Measurements from ENCODE around the gene CACHD1.

CACHD1 gene

DNA sequence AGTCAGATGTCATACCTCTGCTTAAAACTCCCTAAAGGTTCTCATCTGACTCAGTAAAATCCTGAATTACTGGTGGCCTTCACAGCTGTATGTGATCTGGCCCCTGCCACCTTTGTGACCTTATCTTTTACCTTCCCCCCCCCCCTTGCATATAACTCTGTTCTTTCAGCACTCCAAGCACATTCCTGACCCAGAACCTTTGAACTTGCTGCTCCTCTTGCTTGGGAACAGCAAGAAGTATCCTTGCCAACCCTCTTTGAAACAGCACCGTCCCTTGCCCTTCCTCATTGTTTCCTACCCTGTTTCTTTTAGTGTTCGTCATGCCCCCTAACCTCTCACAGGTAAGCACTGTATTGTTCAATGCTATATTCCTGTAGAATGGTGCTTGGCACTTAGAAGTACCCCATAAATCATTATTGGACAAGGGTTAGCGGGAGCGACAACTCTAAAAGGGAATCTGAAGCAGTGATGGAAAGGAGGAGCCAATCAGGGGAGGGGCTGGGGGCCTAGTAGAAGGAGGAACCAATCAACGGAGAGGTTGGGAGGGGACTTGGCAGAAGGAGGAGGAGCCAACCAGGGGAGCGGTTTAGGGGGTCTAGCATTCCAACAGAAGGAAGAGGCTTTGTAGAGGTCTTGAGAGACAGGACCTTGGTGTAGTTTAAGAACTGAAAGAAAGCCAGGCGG, 13.9 kb downstream of the CACHD1 start:
- Histone ChIP-seq H3K27me3 (ENCODE audit: insufficient read depth, low read length) (no peaks in the 10 kb centered on the region), H3K4me1 (ENCODE audit: insufficient read depth, low read length) (peaks cover 79% of the 10 kb centered on the region), H3K36me3 (ENCODE audit: insufficient read depth, low read length) (no peaks in the 10 kb centered on the region), H3K9ac (ENCODE audit: low read depth, low read length) (no peak overlapping the region), H3K27ac (ENCODE audit: low read depth, low read length) (no peak overlapping the region), H3K4me3 (ENCODE audit: low read length) (no peak overlapping the region), H3K9me3 (ENCODE audit: insufficient read depth, low read depth, low read length) (no peaks in the 10 kb centered on the region)
- 90% methylated on average over 7 of the region's 7 CpGs for WGBS

DNA sequence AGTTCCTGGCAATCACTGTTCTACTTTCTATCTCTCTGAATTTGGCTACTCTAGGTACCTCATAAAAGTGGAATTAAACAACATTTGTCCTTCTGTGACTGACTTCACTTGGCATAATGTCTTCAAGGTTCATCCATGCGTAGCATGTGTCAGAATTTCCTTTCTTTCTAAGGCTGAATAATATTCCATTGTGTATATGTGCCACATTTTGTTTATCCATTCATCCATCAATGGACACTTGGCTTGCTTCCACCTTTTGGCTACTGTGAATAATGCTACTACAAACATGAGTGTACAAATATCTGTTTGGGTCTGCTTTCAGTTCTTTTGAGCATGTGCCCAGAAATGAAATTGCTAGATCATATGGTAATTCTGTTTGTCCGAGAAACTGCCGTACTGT, 14.7 kb downstream of the CACHD1 start:
- peaks cover 79% of the 10 kb centered on the region for H3K4me1 ChIP-seq (ENCODE audit: insufficient read depth, low read length)
- no peak overlapping the region for H3K27ac ChIP-seq (ENCODE audit: low read depth, low read length)
- no peaks in the 10 kb centered on the region for H3K9me3 ChIP-seq (ENCODE audit: insufficient read depth, low read depth, low read length)
- WGBS: 95% methylated on average over 3 of the region's 3 CpGs
- no peaks in the 10 kb centered on the region for H3K27me3 ChIP-seq (ENCODE audit: insufficient read depth, low read length)
- no peak overlapping the region for H3K9ac ChIP-seq (ENCODE audit: low read depth, low read length)
- H3K36me3 ChIP-seq (ENCODE audit: insufficient read depth, low read length): no peaks in the 10 kb centered on the region
- no peak overlapping the region for H3K4me3 ChIP-seq (ENCODE audit: low read length)

DNA sequence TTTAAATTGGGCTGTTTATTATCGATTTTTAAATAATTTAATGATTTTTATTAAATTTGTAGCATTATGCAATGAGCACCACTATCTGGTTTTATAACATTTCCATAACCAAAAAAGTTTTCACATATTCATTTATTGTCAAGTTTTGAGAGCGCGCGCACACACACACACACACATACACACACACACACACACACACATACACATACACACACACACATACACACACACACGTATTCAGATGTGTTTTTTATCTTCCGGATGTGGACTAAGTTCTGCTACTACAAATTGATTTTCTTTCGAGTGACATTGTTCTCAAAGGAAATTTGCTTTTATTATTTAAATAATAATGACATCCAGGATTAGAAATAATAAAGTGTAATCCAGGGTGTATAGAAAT, 16.3 kb downstream of the CACHD1 start:
- Histone ChIP-seq H3K9ac (ENCODE audit: low read depth, low read length) (no peak overlapping the region), H3K27ac (ENCODE audit: low read depth, low read length) (no peak overlapping the region), H3K36me3 (ENCODE audit: insufficient read depth, low read length) (no peaks in the 10 kb centered on the region), H3K4me1 (ENCODE audit: insufficient read depth, low read length) (peaks cover 74% of the 10 kb centered on the region), H3K27me3 (ENCODE audit: insufficient read depth, low read length) (no peaks in the 10 kb centered on the region), H3K9me3 (ENCODE audit: insufficient read depth, low read depth, low read length) (no peaks in the 10 kb centered on the region), H3K4me3 (ENCODE audit: low read length) (no peak overlapping the region)
- 79% methylated on average over 5 of the region's 7 CpGs for WGBS

DNA sequence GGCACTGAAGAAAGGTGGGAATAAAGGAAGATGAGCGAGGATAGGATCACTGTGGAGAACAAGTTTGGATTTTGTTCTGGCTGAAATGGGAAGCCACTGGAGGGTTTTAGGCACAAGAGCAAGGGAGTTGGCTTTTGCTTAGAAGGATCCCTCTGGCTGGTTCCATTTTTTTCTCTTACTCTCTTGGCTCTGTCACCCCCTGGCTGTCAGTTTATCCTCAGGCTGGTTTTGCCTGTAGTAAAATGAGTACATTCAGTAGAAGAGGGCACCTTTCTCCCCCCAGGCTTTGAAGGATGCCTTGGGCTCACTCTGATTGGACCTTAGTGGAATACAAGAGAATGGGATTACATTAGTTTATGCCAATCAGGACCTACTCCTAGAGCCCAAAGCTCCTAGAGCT, 17.1 kb downstream of the CACHD1 start:
- 88% methylated on average over 1 of the region's 1 CpG for WGBS
- no peak overlapping the region for H3K27ac ChIP-seq (ENCODE audit: low read depth, low read length)
- no peaks in the 10 kb centered on the region for H3K36me3 ChIP-seq (ENCODE audit: insufficient read depth, low read length)
- peaks cover 66% of the 10 kb centered on the region for H3K4me1 ChIP-seq (ENCODE audit: insufficient read depth, low read length)
- H3K4me3 ChIP-seq (ENCODE audit: low read length): no peak overlapping the region
- no peaks in the 10 kb centered on the region for H3K9me3 ChIP-seq (ENCODE audit: insufficient read depth, low read depth, low read length)
- H3K27me3 ChIP-seq (ENCODE audit: insufficient read depth, low read length): no peaks in the 10 kb centered on the region
- H3K9ac ChIP-seq (ENCODE audit: low read depth, low read length): no peak overlapping the region

DNA sequence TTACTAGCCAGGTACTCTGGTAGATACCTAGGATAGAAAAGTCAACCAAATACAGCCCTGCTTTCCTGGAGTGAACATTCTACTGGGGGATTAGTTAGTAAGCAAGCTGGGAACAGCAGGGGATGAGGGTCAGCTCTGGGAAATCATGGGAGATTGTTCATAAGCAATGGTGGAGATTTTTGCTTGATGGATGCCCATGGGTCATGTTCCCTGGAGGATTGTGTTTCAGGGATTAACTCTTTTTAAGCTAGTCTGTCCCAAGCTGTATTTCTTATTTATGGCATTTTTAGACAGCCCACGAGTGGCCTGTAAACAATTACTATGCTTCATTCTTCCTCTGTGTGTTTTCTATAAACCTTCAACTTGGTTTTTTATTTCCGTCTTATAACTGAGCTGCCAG, 18.9 kb downstream of the CACHD1 start:
- Histone ChIP-seq H3K36me3 (ENCODE audit: insufficient read depth, low read length) (no peaks in the 10 kb centered on the region), H3K4me1 (ENCODE audit: insufficient read depth, low read length) (peaks cover 67% of the 10 kb centered on the region), H3K4me3 (ENCODE audit: low read length) (no peak overlapping the region), H3K27ac (ENCODE audit: low read depth, low read length) (peak overlapping the region; percentile 42; the same call in 1 of the 2 replicates), H3K9ac (ENCODE audit: low read depth, low read length) (no peak overlapping the region), H3K9me3 (ENCODE audit: insufficient read depth, low read depth, low read length) (no peaks in the 10 kb centered on the region), H3K27me3 (ENCODE audit: insufficient read depth, low read length) (no peaks in the 10 kb centered on the region)
- 82% methylated on average over 2 of the region's 2 CpGs for WGBS

- no peaks in the 10 kb centered on the region for H3K9me3 ChIP-seq (ENCODE audit: insufficient read depth, low read depth, low read length)
- no peaks in the 10 kb centered on the region for H3K36me3 ChIP-seq (ENCODE audit: insufficient read depth, low read length)
- H3K27me3 ChIP-seq (ENCODE audit: insufficient read depth, low read length): no peaks in the 10 kb centered on the region
- H3K9ac ChIP-seq (ENCODE audit: low read depth, low read length): no peak overlapping the region
- peaks cover 69% of the 10 kb centered on the region for H3K4me1 ChIP-seq (ENCODE audit: insufficient read depth, low read length)
- H3K27ac ChIP-seq (ENCODE audit: low read depth, low read length): no peak overlapping the region
- no peak overlapping the region for H3K4me3 ChIP-seq (ENCODE audit: low read length)
Measured at GRCh38 chr1:64489707-64490106, 19.8 kb downstream of the CACHD1 start.

- no peak overlapping the region for H3K9ac ChIP-seq (ENCODE audit: low read depth, low read length)
- 85% methylated on average over 3 of the region's 3 CpGs for WGBS
- H3K4me1 ChIP-seq (ENCODE audit: insufficient read depth, low read length): peaks cover 75% of the 10 kb centered on the region
- H3K9me3 ChIP-seq (ENCODE audit: insufficient read depth, low read depth, low read length): no peaks in the 10 kb centered on the region
- no peak overlapping the region for H3K4me3 ChIP-seq (ENCODE audit: low read length)
- no peak overlapping the region for H3K27ac ChIP-seq (ENCODE audit: low read depth, low read length)
- no peaks in the 10 kb centered on the region; the same call in 1 of the 2 replicates for H3K27me3 ChIP-seq (ENCODE audit: insufficient read depth, low read length)
- no peaks in the 10 kb centered on the region for H3K36me3 ChIP-seq (ENCODE audit: insufficient read depth, low read length)
Measured at GRCh38 chr1:64490213-64490818, 20.4 kb downstream of the CACHD1 start.

DNA sequence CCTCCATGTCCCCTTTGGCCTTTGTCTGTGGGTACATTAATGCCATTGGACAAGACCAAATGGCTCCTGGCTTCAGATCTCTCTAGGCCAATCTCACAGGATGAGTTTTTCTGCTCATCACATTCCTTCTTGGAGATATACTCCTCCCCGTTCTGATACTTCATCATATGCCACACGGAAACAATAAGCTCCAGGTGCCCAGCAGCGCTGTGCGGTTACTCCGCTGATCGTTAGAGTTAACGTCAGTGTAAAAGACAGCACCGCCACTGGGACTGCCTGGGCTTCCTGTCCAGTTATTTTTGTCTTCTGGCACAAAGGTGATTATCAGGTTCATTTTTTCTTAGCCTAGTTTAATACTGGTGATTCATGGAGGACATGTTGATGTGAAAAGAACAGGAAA, 22.5 kb downstream of the CACHD1 start:
- Histone ChIP-seq H3K9ac (ENCODE audit: low read depth, low read length) (no peak overlapping the region), H3K27ac (ENCODE audit: low read depth, low read length) (peak overlapping the region; percentile 95), H3K4me1 (ENCODE audit: insufficient read depth, low read length) (peaks cover 83% of the 10 kb centered on the region), H3K9me3 (ENCODE audit: insufficient read depth, low read depth, low read length) (no peaks in the 10 kb centered on the region), H3K36me3 (ENCODE audit: insufficient read depth, low read length) (no peaks in the 10 kb centered on the region), H3K27me3 (ENCODE audit: insufficient read depth, low read length) (no peaks in the 10 kb centered on the region; the same call in 1 of the 2 replicates), H3K4me3 (ENCODE audit: low read length) (no peak overlapping the region)
- WGBS: 93% methylated on average over 8 of the region's 8 CpGs

DNA sequence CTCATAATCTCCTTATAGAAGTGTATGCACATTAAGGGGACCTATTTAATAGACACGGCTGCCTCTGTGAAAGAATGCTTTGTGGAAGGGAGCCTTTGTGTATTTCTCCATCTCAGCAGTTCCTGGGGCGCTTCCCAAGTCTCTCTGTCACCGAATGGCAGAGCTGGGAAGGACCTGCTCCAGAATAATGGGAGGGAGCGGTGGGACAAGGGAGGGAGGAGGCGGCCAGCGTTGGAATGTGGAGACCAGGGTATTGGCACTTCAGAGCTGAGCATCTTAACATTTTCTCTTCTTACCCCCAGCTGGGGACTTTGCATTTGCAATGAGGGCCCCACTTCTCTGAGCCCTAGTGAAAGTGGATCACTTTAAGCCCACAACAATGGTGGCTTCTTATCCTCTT, 23.9 kb downstream of the CACHD1 start:
- Histone ChIP-seq H3K27ac (ENCODE audit: low read depth, low read length) (peak overlapping the region; percentile 95), H3K9me3 (ENCODE audit: insufficient read depth, low read depth, low read length) (no peaks in the 10 kb centered on the region), H3K4me3 (ENCODE audit: low read length) (peak overlapping the region; percentile 7), H3K4me1 (ENCODE audit: insufficient read depth, low read length) (peaks cover 81% of the 10 kb centered on the region), H3K27me3 (ENCODE audit: insufficient read depth, low read length) (no peaks in the 10 kb centered on the region; the same call in 1 of the 2 replicates), H3K9ac (ENCODE audit: low read depth, low read length) (peak overlapping the region; percentile 56; the same call in 1 of the 2 replicates), H3K36me3 (ENCODE audit: insufficient read depth, low read length) (no peaks in the 10 kb centered on the region)
- under 1% methylated on average over 6 of the region's 6 CpGs for WGBS

- Histone ChIP-seq H3K36me3 (ENCODE audit: insufficient read depth, low read length) (no peaks in the 10 kb centered on the region), H3K4me3 (ENCODE audit: low read length) (peak overlapping the region; percentile 7), H3K27ac (ENCODE audit: low read depth, low read length) (peak overlapping the region; percentile 88), H3K27me3 (ENCODE audit: insufficient read depth, low read length) (no peaks in the 10 kb centered on the region; the same call in 1 of the 2 replicates), H3K9me3 (ENCODE audit: insufficient read depth, low read depth, low read length) (no peaks in the 10 kb centered on the region), H3K9ac (ENCODE audit: low read depth, low read length) (peak overlapping the region; percentile 1; the same call in 1 of the 2 replicates), H3K4me1 (ENCODE audit: insufficient read depth, low read length) (peaks cover 81% of the 10 kb centered on the region)
- whole genome bisulfite sequencing: 29% methylated on average over 2 of the region's 2 CpGs
Measured at GRCh38 chr1:64494659-64495058, 24.7 kb downstream of the CACHD1 start.

GRCh38 chr1:64495878-64496277, 25.9 kb downstream of the CACHD1 start:
- Histone ChIP-seq H3K4me1 (ENCODE audit: insufficient read depth, low read length) (peaks cover 77% of the 10 kb centered on the region), H3K9ac (ENCODE audit: low read depth, low read length) (no peak overlapping the region), H3K27me3 (ENCODE audit: insufficient read depth, low read length) (no peaks in the 10 kb centered on the region; the same call in 1 of the 2 replicates), H3K27ac (ENCODE audit: low read depth, low read length) (peak overlapping the region; percentile 82; the same call in 1 of the 2 replicates), H3K4me3 (ENCODE audit: low read length) (no peak overlapping the region), H3K36me3 (ENCODE audit: insufficient read depth, low read length) (no peaks in the 10 kb centered on the region), H3K9me3 (ENCODE audit: insufficient read depth, low read depth, low read length) (no peaks in the 10 kb centered on the region)
- 60% methylated on average over 1 of the region's 1 CpG for WGBS

Measured in HUES64 (cell line).